GM13977 (cell line): ENCODE data around the gene ABTB2.

Source experiments
- DNase-seq: peaks from one replicate; pipeline ENCODE4 v3.0.0; 2012; ENCODE audit warnings: low spot score
- in situ Hi-C: fragments of 300-500 bp; cut with MboI; formaldehyde crosslinking; loops from one replicate; pipeline ENCODE4 v1.12.0; 2022; ENCODE audit warnings: low sequenced_read_pairs, low pct_unique_long_range_greater_than_20kb, mixed read lengths, inconsistent platforms; ENCODE audit not compliant: unreplicated experiment
- TF ChIP-seq, protein P1 (sequence below): IDR thresholded peaks from 2 replicates; pipeline ENCODE4 v1.5.1; 2012; ENCODE audit warnings: mild to moderate bottlenecking, control low read depth; ENCODE audit not compliant: insufficient read depth; ENCODE audit errors: extremely low read depth, missing control alignments

Gene ABTB2

GRCh38 chr11:34238966-34239365 is 118.8 kb downstream of the ABTB2 start:
- in situ Hi-C loops: loop anchor here (10.0 kb wide), 1 partner anchor 116 kb away; the partner anchor contains the start of gene ABTB2
- TF ChIP-seq, protein P1, sequence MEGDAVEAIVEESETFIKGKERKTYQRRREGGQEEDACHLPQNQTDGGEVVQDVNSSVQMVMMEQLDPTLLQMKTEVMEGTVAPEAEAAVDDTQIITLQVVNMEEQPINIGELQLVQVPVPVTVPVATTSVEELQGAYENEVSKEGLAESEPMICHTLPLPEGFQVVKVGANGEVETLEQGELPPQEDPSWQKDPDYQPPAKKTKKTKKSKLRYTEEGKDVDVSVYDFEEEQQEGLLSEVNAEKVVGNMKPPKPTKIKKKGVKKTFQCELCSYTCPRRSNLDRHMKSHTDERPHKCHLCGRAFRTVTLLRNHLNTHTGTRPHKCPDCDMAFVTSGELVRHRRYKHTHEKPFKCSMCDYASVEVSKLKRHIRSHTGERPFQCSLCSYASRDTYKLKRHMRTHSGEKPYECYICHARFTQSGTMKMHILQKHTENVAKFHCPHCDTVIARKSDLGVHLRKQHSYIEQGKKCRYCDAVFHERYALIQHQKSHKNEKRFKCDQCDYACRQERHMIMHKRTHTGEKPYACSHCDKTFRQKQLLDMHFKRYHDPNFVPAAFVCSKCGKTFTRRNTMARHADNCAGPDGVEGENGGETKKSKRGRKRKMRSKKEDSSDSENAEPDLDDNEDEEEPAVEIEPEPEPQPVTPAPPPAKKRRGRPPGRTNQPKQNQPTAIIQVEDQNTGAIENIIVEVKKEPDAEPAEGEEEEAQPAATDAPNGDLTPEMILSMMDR: no peak
- no peak for DNase-seq

GRCh38 chr11:34238533-34238932 is 119.3 kb downstream of the ABTB2 start:
- DNase-seq: no peak
- TF ChIP-seq, protein P1: no peak
- in situ Hi-C loops: loop anchor here (10.0 kb wide), 1 partner anchor 116 kb away; the partner anchor contains the start of gene ABTB2

- in situ Hi-C loops: loop anchor here (10.0 kb wide), 1 partner anchor 118 kb away; the partner anchor contains the start of gene ABTB2
- DNase-seq: no peak
- TF ChIP-seq, protein P1: no peak
Observed at GRCh38 chr11:34236572-34236971, 121.2 kb downstream of the ABTB2 start.

DNA sequence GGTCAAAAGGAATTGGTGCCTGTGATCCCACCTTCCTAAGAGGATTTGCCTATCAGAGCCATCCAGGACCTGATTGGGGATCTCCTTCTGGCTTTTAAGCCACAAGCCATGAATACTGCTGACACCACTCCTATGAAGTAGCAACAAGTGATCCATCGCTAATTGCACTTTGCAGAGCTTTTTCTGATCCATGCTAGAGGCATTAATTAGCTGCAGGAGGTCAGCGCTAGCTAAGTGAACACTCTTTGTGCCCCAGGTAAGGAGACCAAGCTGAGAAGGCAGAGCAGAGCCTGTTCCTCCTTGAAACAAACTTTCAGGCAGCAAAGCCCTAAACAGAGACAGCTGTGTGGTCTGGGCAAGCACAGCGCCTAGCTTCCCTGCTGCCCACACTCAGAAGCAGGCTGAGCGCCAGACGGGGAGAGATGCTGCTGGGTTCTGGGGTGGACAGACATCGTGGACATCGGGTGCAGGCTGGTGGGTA is 122.2 kb downstream of the ABTB2 start:
- DNase-seq: no peak
- in situ Hi-C loops: loop anchor here (10.0 kb wide), 1 partner anchor 119 kb away; the partner anchor contains the start of gene ABTB2
- TF ChIP-seq, protein P1: no peak

DNA sequence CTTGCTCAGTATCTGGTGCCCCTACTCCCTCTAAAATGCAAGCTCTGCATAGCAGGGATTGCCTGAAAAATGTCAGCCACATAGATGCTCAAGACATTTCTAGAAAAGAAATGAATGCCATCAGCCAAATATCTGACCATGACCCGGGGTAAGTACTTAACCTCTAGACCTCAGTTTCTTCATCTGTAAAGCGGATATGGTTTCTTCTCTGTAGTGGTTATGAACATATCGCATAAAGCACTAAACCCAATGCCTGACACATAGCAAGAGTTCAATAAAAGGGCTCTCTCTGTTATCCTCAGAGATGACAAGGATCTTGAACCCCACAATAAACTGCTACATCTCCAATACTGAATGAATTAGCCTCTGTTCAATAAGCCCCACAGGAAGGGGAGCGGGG is 122.6 kb downstream of the ABTB2 start:
- in situ Hi-C loops: loop anchor here (10.0 kb wide), 1 partner anchor 120 kb away; the partner anchor contains the start of gene ABTB2
- peak; percentile 27 for DNase-seq
- TF ChIP-seq, protein P1: no peak

GRCh38 chr11:34234086-34234740 is 123.6 kb downstream of the ABTB2 start:
- in situ Hi-C loops: loop anchor here (10.0 kb wide), 1 partner anchor 121 kb away; the partner anchor contains the start of gene ABTB2
- TF ChIP-seq, protein P1: no peak
- DNase-seq: peak; percentile 47
